Gastrocnemius medialis (tissue), 4 donors: Measurements from ENCODE around the gene THSD7B.

Experiments
- CTCF ChIP-seq, 5 experiments: fragments of 450-650 bp in 3 of 5; fragments of 200-600 bp in 2 of 5; sonication (generic) in 2 of 5; IDR thresholded peaks in 4 of 5; conservative IDR thresholded peaks in 1 of 5; 1 replicate in 4 of 5; 2 replicates in 1 of 5; pipeline ENCODE4 v1.5.1; 2016 to 2019; ENCODE audit warnings: antibody characterized with exemption in 5 of 5, mild to moderate bottlenecking in 3 of 5, moderate library complexity in 3 of 5
- POLR2A ChIP-seq, 2 donors: fragments of 450-650 bp; IDR thresholded peaks; one replicate each; pipeline ENCODE4 v1.6.1; 2017; ENCODE audit warnings: antibody characterized with exemption in 2 of 2, mild to moderate bottlenecking in 2 of 2, moderate library complexity in 2 of 2

- TF ChIP-seq CTCF (IDR thresholded peaks at IDR 0.05 in 4 of 5, conservative IDR thresholded peaks at IDR 0.05 in 1 of 5) = no peak
- no peak for TF ChIP-seq POLR2A (IDR thresholded peaks at IDR 0.05)
These were observed 257.9 kb downstream of the THSD7B start for GRCh38 chr2:137023205-137023604.
